Loucy (cell line): Measurements from ENCODE around the gene ELL.

Experiments used
- H2AFZ ChIP-seq: fragments of 200-600 bp; sonication (generic); 2 replicates; pipeline ENCODE4 v1.6.0; 2016; ENCODE audit warnings: antibody characterized with exemption, mild to moderate bottlenecking, low read length, moderate library complexity
- H3F3A ChIP-seq: fragments of 200-600 bp; 2 replicates; pipeline ENCODE4 v1.6.0; 2016; ENCODE audit warnings: antibody characterized with exemption, low read depth, mild to moderate bottlenecking
- H3K27me3 ChIP-seq: fragments of 200-600 bp; sonication (generic); 2 replicates; pipeline ENCODE4 v1.6.1; 2014; ENCODE audit warnings: low read length, mild to moderate bottlenecking; ENCODE audit not compliant: insufficient read depth, poor library complexity, severe bottlenecking
- H3K36me3 ChIP-seq: fragments of 200-600 bp; sonication (generic); 2 replicates; pipeline ENCODE4 v1.6.1; 2016; ENCODE audit warnings: low read length; ENCODE audit not compliant: insufficient read depth
- H3K4me1 ChIP-seq: fragments of 200-600 bp; sonication (generic); 2 replicates; pipeline ENCODE4 v1.5.1; 2014; ENCODE audit warnings: low read length, mild to moderate bottlenecking; ENCODE audit not compliant: insufficient read depth, poor library complexity, severe bottlenecking
- H3K4me2 ChIP-seq: fragments of 200-600 bp; sonication (generic); 2 replicates; pipeline ENCODE4 v1.6.0; 2014; ENCODE audit warnings: antibody characterized with exemption, low read length, low read depth, mild to moderate bottlenecking; ENCODE audit not compliant: poor library complexity, severe bottlenecking
- H3K4me3 ChIP-seq: fragments of 200-600 bp; sonication (generic); 2 replicates; pipeline ENCODE4 v1.5.1; 2014; ENCODE audit warnings: low read length, mild to moderate bottlenecking, mixed read lengths; ENCODE audit not compliant: poor library complexity, severe bottlenecking
- H3K79me2 ChIP-seq: fragments of 200-600 bp; sonication (generic); 2 replicates; pipeline ENCODE4 v1.6.1; 2014; ENCODE audit warnings: low read length; ENCODE audit not compliant: insufficient read depth
- H3K9ac ChIP-seq: fragments of 200-600 bp; sonication (generic); 2 replicates; pipeline ENCODE4 v1.6.0; 2014; ENCODE audit warnings: mild to moderate bottlenecking, low read depth, low read length, moderate library complexity; ENCODE audit not compliant: poor library complexity, severe bottlenecking
- H3K9me2 ChIP-seq: fragments of 200-600 bp; sonication (generic); replicated peaks from 2 replicates; pipeline ENCODE4 v1.6.1; 2016; ENCODE audit warnings: low read depth, low read length, mixed read lengths
- H3K9me3 ChIP-seq: fragments of 200-600 bp; sonication (generic); 2 replicates; pipeline ENCODE4 v1.6.1; 2014; ENCODE audit warnings: mild to moderate bottlenecking, antibody characterized with exemption, low read length, low read depth; ENCODE audit not compliant: insufficient read depth
- H4K20me1 ChIP-seq: fragments of 200-600 bp; sonication (generic); 2 replicates; pipeline ENCODE4 v1.6.0; 2014; ENCODE audit warnings: antibody characterized with exemption, low read length, mild to moderate bottlenecking; ENCODE audit not compliant: insufficient read depth, poor library complexity, severe bottlenecking
- EZH2phosphoT487 ChIP-seq: fragments of 200-600 bp; IDR thresholded peaks from 2 replicates; pipeline ENCODE4 v1.6.1; 2018; ENCODE audit warnings: antibody characterized with exemption, mild to moderate bottlenecking, moderate library complexity, borderline replicate concordance
- TF ChIP-seq, protein P1 (sequence below): fragments of 200-600 bp; sonication (generic); conservative IDR thresholded peaks from 2 replicates; pipeline ENCODE4 v1.5.1; 2014; ENCODE audit warnings: mild to moderate bottlenecking, antibody characterized with exemption, low read length

Gene ELL

DNA sequence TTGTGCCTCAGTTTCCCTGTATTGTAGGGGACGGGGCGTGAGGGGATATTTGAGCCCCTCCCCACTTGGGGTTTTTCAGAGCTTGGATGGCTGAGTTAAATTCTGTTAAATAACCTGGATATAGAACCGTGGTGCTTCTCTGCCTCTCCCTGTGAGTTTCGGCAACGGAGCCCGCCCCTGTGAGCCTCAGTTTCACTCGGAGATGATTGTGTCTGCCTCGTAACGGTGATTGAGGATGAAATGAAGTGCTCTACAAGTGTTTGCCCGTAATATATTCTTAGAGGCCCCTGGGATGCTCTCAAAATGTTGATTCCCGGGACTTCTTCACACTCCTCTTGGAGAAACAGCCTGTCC is 36.3 kb upstream of the ELL start:
- H3K9ac ChIP-seq = peak overlapping the region; percentile 100
- H3K9me3 ChIP-seq = no peaks in the 10 kb centered on the region
- TF ChIP-seq EZH2phosphoT487 = no peak
- no peaks in the 10 kb centered on the region for H3K27me3 ChIP-seq
- peaks cover 4% of the 10 kb centered on the region; the same call in 1 of the 2 replicates for H3F3A ChIP-seq
- H3K4me3 ChIP-seq = peak overlapping the region; percentile 99
- H3K4me1 ChIP-seq = peaks cover 17% of the 10 kb centered on the region
- peaks cover 9% of the 10 kb centered on the region for H4K20me1 ChIP-seq
- peaks cover 33% of the 10 kb centered on the region for H3K79me2 ChIP-seq
- H2AFZ ChIP-seq = peak overlapping the region; percentile 85
- H3K36me3 ChIP-seq = peaks cover 7% of the 10 kb centered on the region; the same call in 1 of the 2 replicates
- peak overlapping the region; percentile 99 for H3K4me2 ChIP-seq
- no peaks in the 10 kb centered on the region for H3K9me2 ChIP-seq

DNA sequence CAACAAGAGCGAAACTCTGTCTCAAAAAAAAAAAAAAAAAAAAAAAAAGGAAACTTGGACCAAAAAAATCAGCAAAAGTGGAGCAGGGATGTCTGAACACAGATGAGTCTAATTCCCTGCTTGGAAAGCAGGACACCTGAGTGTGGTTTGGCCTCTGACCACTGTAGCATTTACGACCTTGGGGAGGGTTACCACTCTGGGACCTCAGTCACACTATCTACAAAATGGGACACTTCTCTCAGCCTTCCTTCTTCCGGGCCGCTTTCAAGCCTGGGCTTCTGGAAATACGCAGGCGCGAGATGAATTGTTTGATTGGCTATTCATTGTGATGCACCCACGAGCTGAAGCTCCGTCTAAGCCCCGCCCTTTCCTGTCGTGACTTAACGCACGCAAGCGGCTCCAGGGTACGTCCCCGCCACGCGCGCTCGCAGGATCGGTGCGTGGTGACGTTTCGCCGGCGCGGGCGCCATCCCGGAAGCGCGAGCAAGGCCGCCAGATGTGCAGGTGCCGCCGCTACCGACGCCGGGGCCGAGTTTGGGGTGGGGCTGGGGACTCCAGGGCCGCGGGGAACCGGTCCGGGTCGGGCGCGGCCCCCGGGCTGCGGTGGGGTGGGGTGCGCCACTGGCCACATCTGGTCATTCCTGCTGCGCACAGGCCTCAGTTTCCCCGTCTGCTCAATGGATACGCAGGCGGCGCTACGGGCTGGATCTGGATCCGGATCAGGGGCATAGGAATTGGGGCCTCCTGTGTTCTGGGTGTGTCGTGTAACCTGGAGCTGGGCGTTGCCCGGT is 35.7 kb upstream of the ELL start, which contains the start of gene KXD1:
Gene KXD1, plus strand, starts transcription at position 460 of the 791 bp plus-strand sequence. CDS start 4,187 bp downstream, outside the sequence.
- Histone ChIP-seq H3K36me3 (peaks cover 1% of the 10 kb centered on the region; the same call in 1 of the 2 replicates), H3K27me3 (no peaks in the 10 kb centered on the region), H3K4me3 (peak within 1 kb of the TSS; percentile 99), H3K4me1 (peaks cover 17% of the 10 kb centered on the region), H3K9me3 (no peaks in the 10 kb centered on the region), H3K9ac (peak within 1 kb of the TSS; percentile 100), H3F3A (peaks cover 4% of the 10 kb centered on the region; the same call in 1 of the 2 replicates), H2AFZ (peak within 1 kb of the TSS; percentile 85), H3K4me2 (peak within 1 kb of the TSS; percentile 99), H3K79me2 (peaks cover 33% of the 10 kb centered on the region), H3K9me2 (no peaks in the 10 kb centered on the region), H4K20me1 (peaks cover 9% of the 10 kb centered on the region)
- TF ChIP-seq EZH2phosphoT487 = no peak
- TF ChIP-seq, protein P1, sequence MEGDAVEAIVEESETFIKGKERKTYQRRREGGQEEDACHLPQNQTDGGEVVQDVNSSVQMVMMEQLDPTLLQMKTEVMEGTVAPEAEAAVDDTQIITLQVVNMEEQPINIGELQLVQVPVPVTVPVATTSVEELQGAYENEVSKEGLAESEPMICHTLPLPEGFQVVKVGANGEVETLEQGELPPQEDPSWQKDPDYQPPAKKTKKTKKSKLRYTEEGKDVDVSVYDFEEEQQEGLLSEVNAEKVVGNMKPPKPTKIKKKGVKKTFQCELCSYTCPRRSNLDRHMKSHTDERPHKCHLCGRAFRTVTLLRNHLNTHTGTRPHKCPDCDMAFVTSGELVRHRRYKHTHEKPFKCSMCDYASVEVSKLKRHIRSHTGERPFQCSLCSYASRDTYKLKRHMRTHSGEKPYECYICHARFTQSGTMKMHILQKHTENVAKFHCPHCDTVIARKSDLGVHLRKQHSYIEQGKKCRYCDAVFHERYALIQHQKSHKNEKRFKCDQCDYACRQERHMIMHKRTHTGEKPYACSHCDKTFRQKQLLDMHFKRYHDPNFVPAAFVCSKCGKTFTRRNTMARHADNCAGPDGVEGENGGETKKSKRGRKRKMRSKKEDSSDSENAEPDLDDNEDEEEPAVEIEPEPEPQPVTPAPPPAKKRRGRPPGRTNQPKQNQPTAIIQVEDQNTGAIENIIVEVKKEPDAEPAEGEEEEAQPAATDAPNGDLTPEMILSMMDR = no peak

GRCh38 chr19:18551631-18552030 is 29.8 kb upstream of the ELL start:
- Histone ChIP-seq H3K27me3 (no peaks in the 10 kb centered on the region), H3F3A (no peaks in the 10 kb centered on the region; the same call in 1 of the 2 replicates), H3K4me1 (no peaks in the 10 kb centered on the region), H3K36me3 (no peaks in the 10 kb centered on the region), H3K9ac (no peak overlapping the region), H2AFZ (no peak overlapping the region), H3K4me3 (no peak overlapping the region), H3K9me2 (no peaks in the 10 kb centered on the region), H3K9me3 (no peaks in the 10 kb centered on the region), H4K20me1 (no peaks in the 10 kb centered on the region), H3K4me2 (no peak overlapping the region), H3K79me2 (no peaks in the 10 kb centered on the region)
- TF ChIP-seq, protein P1 = no peak
- no peak for TF ChIP-seq EZH2phosphoT487
